Measurements from ENCODE around the gene CEP57L1.

CEP57L1 gene

DNA sequence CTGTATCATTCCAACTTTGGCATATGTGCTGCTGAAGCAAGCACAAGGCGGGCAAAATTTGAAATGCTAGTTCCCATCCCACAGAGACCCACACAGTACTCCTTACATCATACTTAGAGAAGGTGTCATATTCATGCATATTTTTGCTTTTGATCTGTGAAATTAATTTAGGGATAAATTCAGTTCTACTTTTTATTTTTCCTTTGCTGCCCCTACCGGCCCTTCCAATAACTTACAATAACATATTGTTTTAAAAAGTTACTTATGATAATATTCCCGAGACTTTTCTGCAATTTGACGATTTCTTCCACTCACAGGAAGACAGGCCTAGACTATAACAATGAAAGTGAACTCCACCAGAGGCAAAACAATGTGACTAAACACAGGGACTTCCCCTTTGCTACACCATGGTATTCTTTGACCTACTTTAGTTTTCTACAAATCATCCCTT is 35.7 kb upstream of the CEP57L1 start:
- peaks cover 9% of the 10 kb centered on the region for H3K4me1 ChIP-seq (ENCODE audit: insufficient read depth, low read length)
- no peak overlapping the region for H3K9ac ChIP-seq (ENCODE audit: low read depth, low read length)
- H3K9me3 ChIP-seq (ENCODE audit: control insufficient read depth, insufficient read depth, low read length), result no peaks in the 10 kb centered on the region
- no peaks in the 10 kb centered on the region for H3K36me3 ChIP-seq (ENCODE audit: insufficient read depth, low read length)

DNA sequence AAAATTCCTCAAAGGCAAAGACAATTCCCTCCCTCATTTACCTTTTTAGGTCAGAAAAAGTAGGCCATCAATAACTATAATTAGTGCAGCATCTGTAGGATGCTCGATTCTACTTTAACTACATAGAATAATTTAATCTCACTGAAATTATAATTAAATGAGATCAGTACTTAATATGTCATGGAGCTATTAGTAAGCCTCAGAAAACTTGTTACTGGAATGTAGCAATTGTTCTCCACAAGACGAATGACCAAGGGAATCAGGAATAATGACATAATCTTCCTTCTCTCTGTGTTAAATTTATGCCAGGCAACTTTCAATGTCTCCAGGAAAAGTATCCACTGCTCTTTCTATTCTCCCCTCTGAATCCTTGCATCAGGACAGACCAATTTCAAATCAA is 34.7 kb upstream of the CEP57L1 start:
- H3K36me3 ChIP-seq (ENCODE audit: insufficient read depth, low read length), result no peaks in the 10 kb centered on the region
- H3K9me3 ChIP-seq (ENCODE audit: control insufficient read depth, insufficient read depth, low read length), result no peaks in the 10 kb centered on the region
- peaks cover 9% of the 10 kb centered on the region for H3K4me1 ChIP-seq (ENCODE audit: insufficient read depth, low read length)

DNA sequence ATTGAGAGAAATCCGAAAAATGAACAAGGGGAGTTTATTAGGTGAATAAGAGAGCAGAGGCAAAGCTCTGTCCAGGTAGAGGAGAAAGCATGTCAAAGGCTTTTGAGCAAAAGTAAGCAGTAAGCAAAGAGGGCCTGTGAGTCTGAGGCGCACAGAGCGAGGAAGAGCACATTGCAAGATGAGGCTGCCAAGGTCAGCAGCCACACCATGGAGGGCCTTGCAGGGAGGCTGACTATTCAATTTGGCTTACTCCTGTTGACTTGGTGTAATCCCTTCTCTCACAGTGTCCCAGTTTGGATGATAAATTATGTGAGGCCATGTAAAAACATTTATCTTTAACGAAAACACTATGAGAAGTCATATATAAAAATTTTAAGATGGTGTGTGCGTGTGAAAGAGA is 33.1 kb upstream of the CEP57L1 start:
- H3K4me1 ChIP-seq (ENCODE audit: insufficient read depth, low read length), result peaks cover 9% of the 10 kb centered on the region
- H3K9me3 ChIP-seq (ENCODE audit: control insufficient read depth, insufficient read depth, low read length), result no peaks in the 10 kb centered on the region
- H3K9ac ChIP-seq (ENCODE audit: low read depth, low read length), result no peak overlapping the region
- H3K36me3 ChIP-seq (ENCODE audit: insufficient read depth, low read length), result no peaks in the 10 kb centered on the region

More for the DNA sequence above, 34.7 kb upstream of the CEP57L1 start:
- H3K9ac ChIP-seq (ENCODE audit: low read depth, low read length), result no peak overlapping the region

DNA sequence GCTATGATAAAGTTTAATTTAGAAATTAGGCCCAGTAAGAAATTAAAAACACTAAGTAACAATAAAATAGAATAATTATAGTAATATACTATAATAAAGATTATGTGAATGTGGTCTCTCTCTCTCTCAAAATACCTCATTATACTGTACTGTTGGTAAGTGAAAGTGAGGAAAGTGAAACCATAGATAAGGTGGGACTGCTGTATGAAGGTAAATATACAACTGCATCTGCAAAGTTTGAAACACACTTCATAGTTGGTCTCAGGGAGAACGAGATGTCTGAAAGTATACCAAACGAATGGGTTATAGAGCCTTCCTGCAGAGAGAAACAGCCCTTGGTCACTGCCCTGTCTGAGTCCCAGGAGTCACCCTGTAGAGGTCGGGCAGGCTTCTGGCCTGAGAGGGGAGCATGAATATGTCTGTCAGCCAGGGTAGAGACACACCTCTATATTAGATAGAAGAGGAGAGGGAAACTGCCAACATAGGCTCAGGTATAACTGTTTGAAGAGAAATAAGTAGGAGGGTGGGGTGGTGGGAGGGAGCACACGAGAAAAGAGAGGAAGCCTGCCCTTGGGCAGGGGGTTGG is 32.4 kb upstream of the CEP57L1 start:
- no peaks in the 10 kb centered on the region for H3K36me3 ChIP-seq (ENCODE audit: insufficient read depth, low read length)
- H3K4me1 ChIP-seq (ENCODE audit: insufficient read depth, low read length), result peaks cover 9% of the 10 kb centered on the region
- H3K9me3 ChIP-seq (ENCODE audit: control insufficient read depth, insufficient read depth, low read length), result no peaks in the 10 kb centered on the region
- no peak overlapping the region for H3K9ac ChIP-seq (ENCODE audit: low read depth, low read length)

DNA sequence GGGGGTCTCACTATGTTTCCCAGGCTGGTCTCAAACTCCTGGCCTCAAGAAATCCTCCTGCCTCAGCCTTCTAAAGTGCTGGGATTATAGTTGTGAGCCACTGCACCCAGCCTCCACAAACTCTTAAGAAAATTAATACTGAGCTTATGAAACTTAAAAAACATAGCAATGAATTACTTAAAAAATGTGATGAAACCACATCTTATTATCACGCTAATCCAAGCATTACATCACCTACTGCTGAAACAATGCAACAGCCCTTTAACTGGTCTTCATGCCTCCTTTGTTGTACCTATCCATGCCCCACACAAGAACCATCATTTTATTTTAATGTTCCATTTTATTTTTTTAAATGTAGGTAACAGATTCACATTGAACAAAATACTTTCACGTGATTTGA is 25.6 kb upstream of the CEP57L1 start:
- H3K36me3 ChIP-seq (ENCODE audit: insufficient read depth, low read length), result no peaks in the 10 kb centered on the region
- H3K4me1 ChIP-seq (ENCODE audit: insufficient read depth, low read length), result peaks cover 4% of the 10 kb centered on the region; the same call in 1 of the 2 replicates
- no peak overlapping the region for H3K9ac ChIP-seq (ENCODE audit: low read depth, low read length)
- no peaks in the 10 kb centered on the region for H3K9me3 ChIP-seq (ENCODE audit: control insufficient read depth, insufficient read depth, low read length)

DNA sequence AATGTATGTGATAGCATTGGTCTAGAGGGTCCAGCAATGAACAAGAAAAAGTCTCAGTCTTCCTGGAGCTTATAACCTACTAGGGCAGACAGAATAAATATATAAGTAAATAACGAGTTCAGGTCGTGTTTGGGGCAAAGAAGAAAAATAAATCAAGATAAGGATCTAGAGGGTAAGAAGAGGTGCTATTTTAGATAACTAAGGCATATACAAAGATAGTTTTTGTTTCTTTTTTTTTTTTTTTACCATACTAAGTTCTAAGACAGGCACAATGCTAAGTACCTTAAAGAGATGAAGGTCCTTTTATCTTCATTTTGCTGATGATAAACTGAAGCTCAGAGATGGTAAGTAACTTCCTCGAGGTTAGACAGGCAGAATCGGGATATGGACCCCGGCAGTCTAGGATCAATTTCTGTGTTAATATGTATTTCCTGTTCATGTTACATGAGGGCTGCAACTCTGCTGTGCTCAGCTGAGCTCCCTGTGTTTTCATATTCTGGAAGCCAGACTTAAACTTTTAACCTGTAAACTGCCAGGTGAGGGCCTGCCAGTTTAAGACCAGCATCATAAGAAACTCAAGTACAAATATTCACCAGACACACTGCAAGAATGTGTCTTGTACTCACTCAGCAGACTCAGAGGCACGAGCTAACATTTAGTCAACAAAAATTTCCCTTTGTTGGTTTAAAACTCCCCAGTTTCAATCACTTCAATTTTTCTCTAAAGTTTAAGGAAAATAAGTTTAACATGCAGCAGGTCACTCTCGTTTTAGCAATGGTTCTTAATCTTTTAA is 24.0 kb upstream of the CEP57L1 start:
- Histone ChIP-seq H3K9ac (ENCODE audit: low read depth, low read length) (no peak overlapping the region), H3K4me1 (ENCODE audit: insufficient read depth, low read length) (peaks cover 4% of the 10 kb centered on the region; the same call in 1 of the 2 replicates), H3K9me3 (ENCODE audit: control insufficient read depth, insufficient read depth, low read length) (no peaks in the 10 kb centered on the region), H3K36me3 (ENCODE audit: insufficient read depth, low read length) (no peaks in the 10 kb centered on the region)

DNA sequence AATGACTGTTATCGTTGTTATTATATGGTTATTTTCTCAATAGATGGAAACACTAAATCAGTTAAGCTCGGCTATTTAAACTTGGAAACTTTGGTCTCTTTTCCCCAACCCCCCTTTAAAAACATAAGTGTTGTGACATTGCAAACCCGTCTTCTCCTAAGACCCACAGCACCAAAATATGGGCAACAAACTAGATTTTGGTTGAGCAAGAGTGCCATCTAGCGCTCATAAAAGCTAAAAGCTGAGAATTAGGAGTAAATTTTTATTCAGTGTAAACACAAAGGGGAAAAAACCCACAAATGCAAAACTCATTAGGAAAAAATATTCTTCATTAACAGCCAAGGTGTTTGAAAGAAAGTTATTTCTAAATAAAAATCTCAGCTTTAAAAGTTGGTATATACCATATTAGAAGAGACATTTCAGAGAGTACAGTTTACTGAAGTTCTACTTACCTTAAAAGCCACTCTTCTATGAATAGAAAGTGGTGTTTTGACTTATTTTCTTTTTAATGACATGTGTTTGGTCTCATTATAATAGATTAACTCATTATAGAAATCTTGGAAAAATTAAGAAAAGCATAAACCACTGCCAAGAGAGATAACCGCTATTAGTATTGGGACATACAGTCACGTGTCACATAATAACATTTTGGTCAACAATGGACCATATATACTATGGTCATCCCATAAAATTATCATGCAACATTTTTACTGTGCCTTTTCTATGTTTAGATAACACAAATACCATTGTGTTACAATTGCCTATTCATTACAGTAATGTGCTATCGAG is 21.8 kb upstream of the CEP57L1 start:
- no peaks in the 10 kb centered on the region for H3K9me3 ChIP-seq (ENCODE audit: control insufficient read depth, insufficient read depth, low read length)
- H3K4me1 ChIP-seq (ENCODE audit: insufficient read depth, low read length), result peaks cover 4% of the 10 kb centered on the region; the same call in 1 of the 2 replicates
- no peaks in the 10 kb centered on the region for H3K36me3 ChIP-seq (ENCODE audit: insufficient read depth, low read length)
- no peak overlapping the region for H3K9ac ChIP-seq (ENCODE audit: low read depth, low read length)

DNA sequence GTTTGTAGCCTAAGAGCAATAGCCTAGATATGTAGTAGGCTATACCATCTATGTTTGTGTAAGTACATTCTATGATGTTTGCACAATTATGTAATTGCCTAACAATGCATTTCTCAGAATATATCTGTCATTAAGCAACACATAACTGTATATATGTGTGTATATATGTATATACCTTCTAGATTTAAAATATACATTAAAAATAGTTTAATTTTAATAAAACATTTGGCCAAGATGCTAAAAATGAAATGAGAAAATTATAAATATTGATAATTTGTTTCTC is 21.2 kb upstream of the CEP57L1 start:
- Histone ChIP-seq H3K9me3 (ENCODE audit: control insufficient read depth, insufficient read depth, low read length) (no peaks in the 10 kb centered on the region), H3K4me1 (ENCODE audit: insufficient read depth, low read length) (peaks cover 4% of the 10 kb centered on the region; the same call in 1 of the 2 replicates), H3K36me3 (ENCODE audit: insufficient read depth, low read length) (no peaks in the 10 kb centered on the region), H3K9ac (ENCODE audit: low read depth, low read length) (no peak overlapping the region)

DNA sequence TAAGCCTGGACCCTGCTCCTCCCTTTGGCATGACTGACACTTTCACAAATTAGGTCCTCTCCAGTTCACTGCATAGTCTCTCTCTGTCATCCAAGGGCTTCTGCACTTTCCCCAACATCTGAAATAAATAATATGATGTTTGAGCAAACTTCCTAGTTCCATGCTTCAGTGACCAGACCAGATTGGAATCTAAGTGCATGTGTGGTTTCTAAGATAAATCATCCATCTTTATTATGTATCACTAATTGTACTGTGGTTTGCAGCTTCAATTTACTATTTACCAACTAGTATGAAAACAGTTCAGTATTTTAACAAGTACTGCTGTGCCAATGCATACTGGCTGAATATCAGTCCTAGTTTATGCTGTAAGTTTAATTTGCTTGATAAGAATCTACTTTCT is 19.4 kb upstream of the CEP57L1 start:
- Histone ChIP-seq H3K4me1 (ENCODE audit: insufficient read depth, low read length) (no peaks in the 10 kb centered on the region; the same call in 1 of the 2 replicates), H3K9ac (ENCODE audit: low read depth, low read length) (no peak overlapping the region), H3K9me3 (ENCODE audit: control insufficient read depth, insufficient read depth, low read length) (no peaks in the 10 kb centered on the region), H3K36me3 (ENCODE audit: insufficient read depth, low read length) (no peaks in the 10 kb centered on the region)

DNA sequence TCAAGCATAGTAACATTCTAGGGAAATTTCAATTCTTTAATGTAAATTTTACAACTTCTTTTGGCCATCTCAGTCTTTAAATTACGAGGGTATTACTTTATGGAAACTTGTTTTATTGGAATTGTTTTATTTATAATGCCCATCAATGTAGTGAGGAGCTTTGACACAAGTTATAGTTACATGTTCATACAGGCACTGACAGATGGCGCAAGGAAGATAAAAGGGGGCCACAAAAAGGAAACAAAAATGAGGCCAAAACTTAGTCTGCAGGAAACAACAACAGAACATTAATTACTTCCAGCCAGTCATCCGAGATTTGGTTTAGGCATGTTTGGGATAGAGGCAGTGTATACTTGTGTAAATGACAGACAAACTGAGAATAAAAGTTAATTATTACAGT is 18.9 kb upstream of the CEP57L1 start:
- no peaks in the 10 kb centered on the region; the same call in 1 of the 2 replicates for H3K4me1 ChIP-seq (ENCODE audit: insufficient read depth, low read length)
- H3K9ac ChIP-seq (ENCODE audit: low read depth, low read length), result no peak overlapping the region
- H3K36me3 ChIP-seq (ENCODE audit: insufficient read depth, low read length), result no peaks in the 10 kb centered on the region
- no peaks in the 10 kb centered on the region for H3K9me3 ChIP-seq (ENCODE audit: control insufficient read depth, insufficient read depth, low read length)

DNA sequence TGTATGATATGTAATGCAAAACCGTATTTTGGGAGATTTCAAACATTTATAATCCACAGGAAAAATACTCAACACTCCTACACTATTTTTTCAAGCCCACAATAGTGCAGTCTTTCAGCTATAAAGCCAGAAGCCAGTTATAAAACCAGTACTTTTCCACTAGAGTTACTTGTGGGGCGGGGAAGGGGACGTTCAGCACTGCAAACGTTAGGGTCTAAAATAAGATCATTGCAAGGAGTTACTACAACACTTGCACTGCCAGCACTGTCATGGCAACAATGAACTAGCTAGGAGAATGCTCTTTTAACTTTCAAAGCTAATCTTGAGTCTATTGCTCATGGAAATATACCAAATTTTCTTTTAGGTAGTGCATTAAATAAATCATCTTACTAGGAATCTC is 15.3 kb upstream of the CEP57L1 start:
- no peaks in the 10 kb centered on the region for H3K36me3 ChIP-seq (ENCODE audit: insufficient read depth, low read length)
- H3K9ac ChIP-seq (ENCODE audit: low read depth, low read length), result no peak overlapping the region
- H3K4me1 ChIP-seq (ENCODE audit: insufficient read depth, low read length), result no peaks in the 10 kb centered on the region
- H3K9me3 ChIP-seq (ENCODE audit: control insufficient read depth, insufficient read depth, low read length), result no peaks in the 10 kb centered on the region

DNA sequence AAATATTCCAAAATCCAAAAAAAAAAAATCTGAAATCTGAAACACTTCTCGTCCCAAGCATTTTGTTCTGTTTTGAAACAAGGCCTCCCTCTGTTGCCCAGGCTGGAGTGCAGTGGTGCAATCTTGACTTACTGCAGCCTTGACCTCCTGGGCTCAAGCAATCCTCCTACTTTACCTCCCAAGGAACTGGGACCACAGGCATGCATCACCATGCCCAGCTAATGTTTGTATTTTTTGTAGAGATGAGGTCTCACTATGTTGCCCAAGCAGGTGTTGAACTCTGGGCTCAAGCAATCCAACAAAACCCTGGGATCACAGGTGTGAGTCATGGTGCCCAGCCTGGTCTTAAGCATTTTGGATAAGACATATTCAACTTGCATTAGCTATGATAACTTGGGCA is 14.3 kb upstream of the CEP57L1 start:
- no peak overlapping the region for H3K9ac ChIP-seq (ENCODE audit: low read depth, low read length)
- no peaks in the 10 kb centered on the region for H3K36me3 ChIP-seq (ENCODE audit: insufficient read depth, low read length)
- H3K4me1 ChIP-seq (ENCODE audit: insufficient read depth, low read length), result no peaks in the 10 kb centered on the region
- H3K9me3 ChIP-seq (ENCODE audit: control insufficient read depth, insufficient read depth, low read length), result no peaks in the 10 kb centered on the region

DNA sequence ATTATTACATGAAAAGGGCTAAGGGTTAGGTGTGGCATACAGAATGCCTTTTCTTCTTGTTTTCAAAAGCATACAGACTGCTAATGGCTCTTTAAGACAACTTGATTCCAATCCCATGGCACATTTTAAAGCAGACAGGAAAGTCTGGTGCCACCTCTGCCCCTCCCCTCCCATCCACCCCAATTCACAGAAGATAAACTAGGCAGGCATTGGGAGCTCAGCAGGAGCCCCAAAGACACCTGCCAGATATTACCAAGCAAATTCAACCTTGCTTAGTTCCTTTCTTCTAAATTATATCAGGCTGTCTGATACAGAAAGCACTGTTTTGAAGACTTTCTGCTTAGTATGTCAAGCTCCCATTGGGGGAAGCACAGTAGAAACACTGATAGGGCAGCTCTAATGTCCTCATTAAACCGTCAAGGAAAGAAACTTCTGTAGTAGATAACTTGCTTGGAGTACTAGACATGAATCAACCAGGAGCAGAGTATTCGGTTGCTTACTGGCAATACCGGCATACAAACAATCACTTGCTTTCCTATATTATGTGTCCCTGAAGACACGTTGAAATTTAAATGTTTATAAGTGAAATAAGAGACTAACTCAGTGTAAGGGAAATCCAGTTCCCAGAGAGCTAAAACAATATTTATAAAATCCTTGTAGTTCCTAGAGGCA is 13.7 kb upstream of the CEP57L1 start:
- Histone ChIP-seq H3K36me3 (ENCODE audit: insufficient read depth, low read length) (no peaks in the 10 kb centered on the region), H3K9ac (ENCODE audit: low read depth, low read length) (no peak overlapping the region), H3K4me1 (ENCODE audit: insufficient read depth, low read length) (no peaks in the 10 kb centered on the region), H3K9me3 (ENCODE audit: control insufficient read depth, insufficient read depth, low read length) (no peaks in the 10 kb centered on the region)

DNA sequence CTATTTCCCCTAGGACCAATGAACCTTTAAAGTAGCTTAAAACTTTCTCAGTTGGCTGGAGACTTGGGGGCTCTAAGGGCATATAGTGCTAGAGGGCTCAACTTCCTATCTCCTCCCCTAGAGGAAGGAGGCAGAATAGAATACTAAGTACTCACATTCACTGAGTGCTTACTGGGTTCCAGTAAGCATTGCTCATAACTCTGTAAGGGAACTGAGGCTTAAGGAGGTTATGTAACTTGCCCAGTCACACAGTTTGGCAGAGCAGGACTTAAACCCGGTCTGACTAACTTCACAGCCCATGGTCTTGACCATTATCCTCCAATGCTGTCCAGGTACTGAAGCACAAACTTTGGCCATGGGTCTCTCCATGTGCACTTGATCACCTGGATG is 13.1 kb upstream of the CEP57L1 start:
- Histone ChIP-seq H3K4me1 (ENCODE audit: insufficient read depth, low read length) (no peaks in the 10 kb centered on the region), H3K9ac (ENCODE audit: low read depth, low read length) (no peak overlapping the region), H3K36me3 (ENCODE audit: insufficient read depth, low read length) (no peaks in the 10 kb centered on the region), H3K9me3 (ENCODE audit: control insufficient read depth, insufficient read depth, low read length) (no peaks in the 10 kb centered on the region)

All from ES-I3 (cell line).